Cardiac muscle cell (in vitro differentiated cells and primary cell): Measurements from ENCODE around the gene ALX4. TPM values are rescaled to one million over a fixed set of nuclear protein-coding genes. Genes with fewer than 3 reads are reported as not detected.

Experiments
- DNase-seq, 2 donors: peaks; one replicate each; pipeline versions ENCODE4 v3.0.0 to v3.0.0-alpha.2; 2010 to 2017; ENCODE audit warnings: low read depth in 1 of 2, low spot score in 1 of 2
- H3K27ac ChIP-seq: fragments of 200-600 bp; sonication (generic); 2 replicates; pipeline ENCODE4 v1.5.1; 2016
- H3K27me3 ChIP-seq: fragments of 200-600 bp; sonication (generic); 2 replicates; pipeline ENCODE4 v1.6.0; 2016; ENCODE audit warnings: control low read depth
- H3K36me3 ChIP-seq: fragments of 200-600 bp; sonication (generic); 2 replicates; pipeline ENCODE4 v1.5.1; 2016; ENCODE audit warnings: control low read depth
- H3K4me1 ChIP-seq: fragments of 200-600 bp; sonication (generic); 2 replicates; pipeline ENCODE4 v1.8.1; 2017; ENCODE audit warnings: low read depth, mild to moderate bottlenecking, mixed run types
- H3K4me3 ChIP-seq: fragments of 200-600 bp; sonication (generic); 2 replicates; pipeline ENCODE4 v1.5.1; 2016; ENCODE audit warnings: mild to moderate bottlenecking
- H3K9me3 ChIP-seq: fragments of 200-600 bp; sonication (generic); 2 replicates; pipeline ENCODE4 v1.5.1; 2017; ENCODE audit warnings: low read depth, mild to moderate bottlenecking, control low read depth
- CTCF ChIP-seq: IDR thresholded peaks from 2 replicates; pipeline ENCODE4 v1.5.1; 2012; ENCODE audit warnings: low read depth, mild to moderate bottlenecking, low read length
- polyA plus RNA-seq: library from polyadenylated mRNA; unstranded; fragments of >200 nt; fragmentation: Nextera tagmentation; extraction: Ambion mirVana; gene quantifications from 2 replicates; pipeline ENCODE4 v1.2.1, GENCODE V29; 2016
- total RNA-seq: library from RNA; depleted of rRNA; stranded (reverse); fragments of >200 nt; gene quantifications from 2 replicates; pipeline ENCODE4 v1.2.3, GENCODE V29; 2016

The ALX4 gene
- total and polyA plus RNA-seq, 2 experiments from 2014 or later, result 0.15 TPM; not detected in 1

- no peak for DNase-seq
- H3K27me3 ChIP-seq, result no peaks in the 10 kb centered on the region
- H3K9me3 ChIP-seq, result no peaks in the 10 kb centered on the region
- TF ChIP-seq CTCF, result no peak
- no peak overlapping the region for H3K4me3 ChIP-seq
- H3K36me3 ChIP-seq, result no peaks in the 10 kb centered on the region
- H3K27ac ChIP-seq, result no peak overlapping the region
- H3K4me1 ChIP-seq, result peaks cover 3% of the 10 kb centered on the region
These were observed 46.1 kb downstream of the ALX4 start for GRCh38 chr11:44263738-44264437.

DNA sequence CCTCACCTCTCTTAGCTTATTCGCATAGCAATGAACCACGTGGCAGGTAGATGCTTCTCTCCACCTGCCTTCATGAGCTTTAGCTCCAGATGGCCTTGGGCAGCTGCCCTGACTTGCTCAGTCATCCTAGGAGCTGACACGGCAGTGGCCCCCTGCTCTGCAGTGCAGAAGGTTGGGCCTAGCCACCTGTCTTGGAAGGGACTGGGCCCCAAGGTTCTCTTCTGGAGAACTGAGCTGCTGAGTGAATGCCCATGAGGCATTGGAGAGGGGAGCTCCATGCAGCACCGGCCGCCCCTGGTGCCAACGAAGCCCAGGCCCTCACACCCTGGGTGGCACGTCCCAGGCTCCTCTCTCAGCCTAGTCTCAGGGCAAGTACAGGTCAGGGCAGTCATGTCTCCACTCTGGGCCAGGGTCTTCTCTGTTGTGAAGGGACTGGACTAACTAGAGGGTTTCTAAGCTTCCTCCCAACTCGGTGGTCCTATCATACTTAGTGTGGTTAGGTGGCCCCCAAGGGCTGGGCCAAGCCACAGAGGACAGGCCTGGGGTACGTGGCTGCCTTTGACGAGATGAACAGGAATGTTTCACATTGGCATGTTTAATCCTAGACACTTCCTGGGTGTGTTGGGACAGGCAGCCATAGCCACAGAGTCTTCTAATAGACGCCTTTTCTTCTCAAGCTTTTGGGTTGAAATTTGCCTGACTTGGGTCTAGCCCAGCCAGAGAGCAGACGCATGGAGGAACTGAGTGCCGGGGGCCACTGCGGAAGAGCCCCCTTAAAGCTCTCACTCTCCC, 47.9 kb downstream of the ALX4 start:
- Histone ChIP-seq H3K9me3 (no peaks in the 10 kb centered on the region), H3K27me3 (no peaks in the 10 kb centered on the region), H3K27ac (no peak overlapping the region), H3K4me3 (no peak overlapping the region), H3K36me3 (no peaks in the 10 kb centered on the region), H3K4me1 (peaks cover 3% of the 10 kb centered on the region)
- DNase-seq, result no peak
- TF ChIP-seq CTCF, result no peak

- TF ChIP-seq CTCF, result no peak
- Histone ChIP-seq H3K27ac (no peak overlapping the region), H3K4me1 (peaks cover 3% of the 10 kb centered on the region), H3K36me3 (no peaks in the 10 kb centered on the region), H3K4me3 (no peak overlapping the region), H3K27me3 (no peaks in the 10 kb centered on the region), H3K9me3 (no peaks in the 10 kb centered on the region)
- DNase-seq, result no peak
These were observed 49.9 kb downstream of the ALX4 start for GRCh38 chr11:44260081-44260480.

- H3K27ac ChIP-seq, result no peak overlapping the region
- no peaks in the 10 kb centered on the region for H3K36me3 ChIP-seq
- H3K4me3 ChIP-seq, result no peak overlapping the region
- DNase-seq, result no peak
- H3K27me3 ChIP-seq, result no peaks in the 10 kb centered on the region
- H3K9me3 ChIP-seq, result no peaks in the 10 kb centered on the region
- no peak for TF ChIP-seq CTCF
- H3K4me1 ChIP-seq, result peaks cover 3% of the 10 kb centered on the region
These were observed 51.0 kb downstream of the ALX4 start for GRCh38 chr11:44258839-44259420.

GRCh38 chr11:44258190-44258489, 51.8 kb downstream of the ALX4 start:
- no peaks in the 10 kb centered on the region for H3K27me3 ChIP-seq
- H3K4me1 ChIP-seq, result peaks cover 3% of the 10 kb centered on the region
- DNase-seq, result peak in 1 of 2 donors; percentile 20
- H3K9me3 ChIP-seq, result no peaks in the 10 kb centered on the region
- TF ChIP-seq CTCF, result no peak
- no peaks in the 10 kb centered on the region for H3K36me3 ChIP-seq
- H3K4me3 ChIP-seq, result no peak overlapping the region
- no peak overlapping the region for H3K27ac ChIP-seq
